H1 (cell line): ENCODE measurements around the gene RHOG. TPM values are rescaled to one million over a fixed set of nuclear protein-coding genes. Genes with fewer than 3 reads are reported as not detected.

Experiments
- RAD21 ChIP-seq, 2 experiments: IDR thresholded peaks in 1 of 2; conservative IDR thresholded peaks in 1 of 2; 2 replicates each; pipeline ENCODE4 v1.6.1; 2011; ENCODE audit warnings: low read depth in 2 of 2, low read length in 2 of 2, improper control_type of control experiment in 1 of 2, inconsistent platforms in 1 of 2, mild to moderate bottlenecking in 1 of 2, moderate library complexity in 1 of 2
- polyA plus RNA-seq, 7 experiments: library from polyadenylated mRNA; depleted of rRNA in 3 of 7; stranded (reverse) in 5 of 7; unstranded in 2 of 7; fragments of >200 nt in 5 of 7; fragments of 200-250 nt in 2 of 7; gene quantifications; 1 replicate in 5 of 7; 2 replicates in 1 of 7; 4 replicates in 1 of 7; pipeline versions ENCODE4 v1.2.1 to v1.2.3, GENCODE V29; 2011 to 2013; ENCODE audit warnings: missing spikeins in 2 of 7, mixed read lengths in 2 of 7
- total RNA-seq: library from RNA; stranded (reverse); fragmentation: NEBNext Ultra II Directional; extraction: Animal tissue kit (Norgen Biotek cat#: 25700); gene quantifications from 2 replicates; pipeline ENCODE4 v1.2.1, GENCODE V29; 2021

The RHOG gene
- total and polyA plus RNA-seq, 2 of the 8 experiments (the other 6 are each of a cell fraction or from before 2014, with no cell fraction given): 28.3 to 69.6 TPM

DNA sequence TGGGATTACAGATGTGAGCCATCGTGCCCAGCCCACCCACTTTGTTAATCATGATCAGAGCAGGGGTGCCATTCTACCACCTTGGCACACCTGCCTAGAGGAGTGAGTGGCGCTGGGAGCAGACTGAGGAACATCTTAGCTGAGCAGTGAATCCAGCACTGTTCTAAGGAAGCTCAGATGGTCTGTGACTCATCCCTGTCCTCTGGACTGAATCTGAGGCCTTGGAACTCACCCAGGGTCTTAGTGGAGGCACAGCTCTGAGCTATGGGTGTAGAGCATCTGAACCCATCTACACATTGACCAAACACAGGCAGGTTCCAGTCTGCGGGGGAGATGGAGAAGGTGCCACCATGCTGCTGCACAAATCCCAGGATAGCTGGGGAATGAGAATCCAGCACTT lies 17.5 kb downstream of the RHOG start (continued):
- no peak for TF ChIP-seq RAD21 (IDR thresholded peaks at IDR 0.05 in 1 of 2, conservative IDR thresholded peaks at IDR 0.05 in 1 of 2; ENCODE audit: low read depth in 2 of 2, low read length in 2 of 2)
